HCT116 (cell line): Measurements from ENCODE around the gene WNT2.

Source experiments
- EZH2 ChIP-seq: fragments of 200-600 bp; sonication (generic); IDR thresholded peaks from 2 replicates; pipeline ENCODE4 v1.6.1; 2017; ENCODE audit warnings: antibody characterized with exemption, mixed run types
- POLR2A ChIP-seq: IDR thresholded peaks from 2 replicates; pipeline ENCODE4 v1.7.0; 2011; ENCODE audit warnings: borderline replicate concordance; ENCODE audit not compliant: insufficient read depth, insufficient read length; ENCODE audit errors: extremely low read depth
- POLR2AphosphoS5 ChIP-seq: IDR thresholded peaks from 2 replicates; pipeline ENCODE4 v1.6.1; 2011; ENCODE audit warnings: mild to moderate bottlenecking, low read depth, low read length, moderate library complexity
- TF ChIP-seq, protein P1 (sequence below): IDR thresholded peaks from 2 replicates; pipeline ENCODE4 v1.6.1; 2011; ENCODE audit warnings: mild to moderate bottlenecking, low read length, moderate library complexity; ENCODE audit not compliant: insufficient replicate concordance; ENCODE audit errors: extremely low read depth
- TF ChIP-seq, protein P2 (sequence below), 3 experiments: fragments of 200-600 bp in 1 of 3; sonication (generic) in 1 of 3; IDR thresholded peaks in 2 of 3; conservative IDR thresholded peaks in 1 of 3; 2 replicates each; pipeline ENCODE4 v1.5.1; 2012 to 2017; ENCODE audit warnings: low read depth in 2 of 3, low read length in 2 of 3, antibody characterized with exemption in 1 of 3, borderline replicate concordance in 1 of 3, control low read depth in 1 of 3, mild to moderate bottlenecking in 1 of 3, mixed read lengths in 1 of 3, mixed run types in 1 of 3, moderate library complexity in 1 of 3; ENCODE audit not compliant: insufficient read depth in 1 of 3

DNA sequence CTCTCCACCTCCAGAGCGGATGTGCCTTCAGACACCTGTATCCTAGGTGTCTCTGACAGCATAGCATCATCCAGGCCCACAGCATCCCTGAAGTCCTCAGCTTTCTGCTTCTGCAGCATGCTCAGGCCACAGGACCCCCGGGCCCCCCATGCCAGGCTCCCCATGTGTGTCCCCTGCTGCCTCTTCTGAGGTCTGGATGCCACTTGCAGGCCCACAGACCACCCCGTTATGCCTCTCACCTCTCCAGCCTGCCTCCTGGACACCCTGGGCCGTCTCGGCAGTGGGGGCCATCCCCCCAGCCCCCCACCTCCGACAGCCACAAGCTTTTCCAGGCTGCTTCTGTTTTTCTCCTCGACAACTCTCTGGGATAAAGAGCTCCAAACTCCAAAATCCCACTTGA lies 84.4 kb downstream of the WNT2 start:
- TF ChIP-seq POLR2A, result no peak
- no peak for TF ChIP-seq EZH2
- TF ChIP-seq, protein P1, sequence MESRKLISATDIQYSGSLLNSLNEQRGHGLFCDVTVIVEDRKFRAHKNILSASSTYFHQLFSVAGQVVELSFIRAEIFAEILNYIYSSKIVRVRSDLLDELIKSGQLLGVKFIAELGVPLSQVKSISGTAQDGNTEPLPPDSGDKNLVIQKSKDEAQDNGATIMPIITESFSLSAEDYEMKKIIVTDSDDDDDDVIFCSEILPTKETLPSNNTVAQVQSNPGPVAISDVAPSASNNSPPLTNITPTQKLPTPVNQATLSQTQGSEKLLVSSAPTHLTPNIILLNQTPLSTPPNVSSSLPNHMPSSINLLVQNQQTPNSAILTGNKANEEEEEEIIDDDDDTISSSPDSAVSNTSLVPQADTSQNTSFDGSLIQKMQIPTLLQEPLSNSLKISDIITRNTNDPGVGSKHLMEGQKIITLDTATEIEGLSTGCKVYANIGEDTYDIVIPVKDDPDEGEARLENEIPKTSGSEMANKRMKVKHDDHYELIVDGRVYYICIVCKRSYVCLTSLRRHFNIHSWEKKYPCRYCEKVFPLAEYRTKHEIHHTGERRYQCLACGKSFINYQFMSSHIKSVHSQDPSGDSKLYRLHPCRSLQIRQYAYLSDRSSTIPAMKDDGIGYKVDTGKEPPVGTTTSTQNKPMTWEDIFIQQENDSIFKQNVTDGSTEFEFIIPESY, result no peak
- TF ChIP-seq, protein P2, sequence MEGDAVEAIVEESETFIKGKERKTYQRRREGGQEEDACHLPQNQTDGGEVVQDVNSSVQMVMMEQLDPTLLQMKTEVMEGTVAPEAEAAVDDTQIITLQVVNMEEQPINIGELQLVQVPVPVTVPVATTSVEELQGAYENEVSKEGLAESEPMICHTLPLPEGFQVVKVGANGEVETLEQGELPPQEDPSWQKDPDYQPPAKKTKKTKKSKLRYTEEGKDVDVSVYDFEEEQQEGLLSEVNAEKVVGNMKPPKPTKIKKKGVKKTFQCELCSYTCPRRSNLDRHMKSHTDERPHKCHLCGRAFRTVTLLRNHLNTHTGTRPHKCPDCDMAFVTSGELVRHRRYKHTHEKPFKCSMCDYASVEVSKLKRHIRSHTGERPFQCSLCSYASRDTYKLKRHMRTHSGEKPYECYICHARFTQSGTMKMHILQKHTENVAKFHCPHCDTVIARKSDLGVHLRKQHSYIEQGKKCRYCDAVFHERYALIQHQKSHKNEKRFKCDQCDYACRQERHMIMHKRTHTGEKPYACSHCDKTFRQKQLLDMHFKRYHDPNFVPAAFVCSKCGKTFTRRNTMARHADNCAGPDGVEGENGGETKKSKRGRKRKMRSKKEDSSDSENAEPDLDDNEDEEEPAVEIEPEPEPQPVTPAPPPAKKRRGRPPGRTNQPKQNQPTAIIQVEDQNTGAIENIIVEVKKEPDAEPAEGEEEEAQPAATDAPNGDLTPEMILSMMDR (IDR thresholded peaks at IDR 0.05 in 2 of 3, conservative IDR thresholded peaks at IDR 0.05 in 1 of 3; ENCODE audit: borderline replicate concordance in 1 of 3, insufficient read depth in 1 of 3, low read depth in 2 of 3, low read length in 2 of 3), result no peak
- no peak for TF ChIP-seq POLR2AphosphoS5
